HG03439 (cell line): ENCODE results near the gene HPN.
"Not testable (repeated sequence)": the region's sequence is repeated elsewhere in the genome, so short reads cannot be mapped to it uniquely, and the experiment has no call there.

ENCODE experiments used
- ATAC-seq: cut with Tn5 transposase; IDR thresholded peaks from one replicate; pipeline ENCODE4 v1.9.1; 2021; ENCODE audit warnings: mild to moderate bottlenecking, moderate library complexity; ENCODE audit not compliant: unreplicated experiment

HPN gene

GRCh38 chr19:35008891-35009341 is 32.6 kb upstream of the HPN start:
- no peak for ATAC-seq

GRCh38 chr19:35009424-35010415 is 31.8 kb upstream of the HPN start:
- no peak for ATAC-seq

- no peak for ATAC-seq
Observed at GRCh38 chr19:35011091-35011689, 30.3 kb upstream of the HPN start.

- no peak for ATAC-seq
Observed at GRCh38 chr19:35011737-35012682, 29.5 kb upstream of the HPN start.

GRCh38 chr19:35013041-35013819 is 28.3 kb upstream of the HPN start:
- no peak for ATAC-seq

- no peak for ATAC-seq
Observed at GRCh38 chr19:35013820-35014754, 27.4 kb upstream of the HPN start.

- not testable (repeated sequence) for ATAC-seq
Observed at GRCh38 chr19:35014774-35015173, 26.7 kb upstream of the HPN start.

GRCh38 chr19:35015270-35015953 is 26.1 kb upstream of the HPN start:
- ATAC-seq, result no peak

- ATAC-seq, result no peak
Observed at GRCh38 chr19:35015954-35016351, 25.6 kb upstream of the HPN start.

GRCh38 chr19:35017507-35017906 is 24.0 kb upstream of the HPN start:
- no peak for ATAC-seq

- ATAC-seq, result no peak
Observed at GRCh38 chr19:35018379-35018778, 23.1 kb upstream of the HPN start.

- ATAC-seq, result no peak
Observed at GRCh38 chr19:35019144-35019543, 22.4 kb upstream of the HPN start.

- ATAC-seq, result no peak
Observed at GRCh38 chr19:35021016-35021415, 20.5 kb upstream of the HPN start.

- no peak for ATAC-seq
Observed at GRCh38 chr19:35021596-35021995, 19.9 kb upstream of the HPN start.

GRCh38 chr19:35022460-35022859 is 19.1 kb upstream of the HPN start:
- ATAC-seq, result no peak

- ATAC-seq, result no peak
Observed at GRCh38 chr19:35023428-35023827, 18.1 kb upstream of the HPN start.

GRCh38 chr19:35024095-35024494 is 17.4 kb upstream of the HPN start:
- no peak for ATAC-seq

- no peak for ATAC-seq
Observed at GRCh38 chr19:35025969-35026368, 15.6 kb upstream of the HPN start.

- no peak for ATAC-seq
Observed at GRCh38 chr19:35026418-35026817, 15.1 kb upstream of the HPN start.
